Activated T-helper 2 cell treated with anti-CD3 and anti-CD28 coated beads, Interferon-gamma antibody, Interleukin-2, Interleukin-4, amounts not matched to agents 10 μg/mL and 5 μg/mL and 100 μg/mL, durations not matched to agents 14 hours and 24 hours and 36 hours (primary cell): Measurements from ENCODE around the gene ZFAND3. TPM values are rescaled to one million over a fixed set of nuclear protein-coding genes. Genes with fewer than 3 reads are reported as not detected.

Source experiments
- DNase-seq: peaks from one replicate; pipeline ENCODE4 v3.0.0; 2021; ENCODE audit warnings: low spot score
- H3K27ac Mint-ChIP-seq: one replicate; pipeline ENCODE4 v1.8.0; 2021; ENCODE audit warnings: mixed read lengths
- H3K27me3 Mint-ChIP-seq: one replicate; pipeline ENCODE4 v1.8.0; 2021; ENCODE audit warnings: low read depth, mixed read lengths
- H3K36me3 Mint-ChIP-seq: one replicate; pipeline ENCODE4 v1.8.0; 2021; ENCODE audit warnings: low read depth, mixed read lengths
- H3K4me1 Mint-ChIP-seq: one replicate; pipeline ENCODE4 v1.8.0; 2021; ENCODE audit warnings: low read depth, mixed read lengths
- H3K4me3 Mint-ChIP-seq: one replicate; pipeline ENCODE4 v1.8.0; 2021; ENCODE audit warnings: low read depth, mild to moderate bottlenecking, moderate library complexity, mixed read lengths
- H3K9me3 Mint-ChIP-seq: one replicate; pipeline ENCODE4 v1.8.0; 2021; ENCODE audit warnings: mixed read lengths
- intact Hi-C: fragments of 100-400 bp; cut with micrococcal nuclease; formaldehyde crosslinking; loops from one replicate; pipeline ENCODE4 v1.15.1; 2023
- total RNA-seq: library from RNA; stranded (reverse); gene quantifications from 2 replicates; pipeline ENCODE4 v1.2.3, GENCODE V29; 2022

ZFAND3 gene
- total RNA-seq, 1 donor from 2014 or later: 30.8 TPM

GRCh38 chr6:37804586-37804985 lies 14.9 kb upstream of the ZFAND3 start:
- Mint-ChIP-seq H3K9me3 (no peaks in the 10 kb centered on the region), H3K27ac (no peak overlapping the region), H3K4me3 (no peak overlapping the region), H3K36me3 (no peaks in the 10 kb centered on the region), H3K27me3 (peaks cover 27% of the 10 kb centered on the region), H3K4me1 (peaks cover 2% of the 10 kb centered on the region)
- no peak for DNase-seq
- intact Hi-C loops: no loop called here

GRCh38 chr6:37806213-37806612 lies 13.3 kb upstream of the ZFAND3 start:
- Mint-ChIP-seq H3K36me3 (no peaks in the 10 kb centered on the region), H3K27me3 (peaks cover 26% of the 10 kb centered on the region), H3K27ac (no peak overlapping the region), H3K4me1 (peaks cover 2% of the 10 kb centered on the region), H3K4me3 (no peak overlapping the region), H3K9me3 (no peaks in the 10 kb centered on the region)
- DNase-seq: no peak
- intact Hi-C loops: no loop called here

- Mint-ChIP-seq H3K4me1 (peaks cover 2% of the 10 kb centered on the region), H3K4me3 (no peak overlapping the region), H3K36me3 (no peaks in the 10 kb centered on the region), H3K27me3 (peaks cover 26% of the 10 kb centered on the region), H3K27ac (no peak overlapping the region), H3K9me3 (no peaks in the 10 kb centered on the region)
- intact Hi-C loops: no loop called here
- no peak for DNase-seq
Measured at GRCh38 chr6:37807656-37808055, 11.9 kb upstream of the ZFAND3 start.

- H3K9me3 Mint-ChIP-seq: no peaks in the 10 kb centered on the region
- H3K4me3 Mint-ChIP-seq: no peak overlapping the region
- intact Hi-C loops: no loop called here
- H3K36me3 Mint-ChIP-seq: no peaks in the 10 kb centered on the region
- H3K4me1 Mint-ChIP-seq: peaks cover 2% of the 10 kb centered on the region
- H3K27me3 Mint-ChIP-seq: peaks cover 23% of the 10 kb centered on the region
- no peak for DNase-seq
- no peak overlapping the region for H3K27ac Mint-ChIP-seq
Measured at GRCh38 chr6:37809197-37809543, 10.4 kb upstream of the ZFAND3 start.

GRCh38 chr6:37812841-37813240 lies 6.7 kb upstream of the ZFAND3 start:
- no peaks in the 10 kb centered on the region for H3K9me3 Mint-ChIP-seq
- DNase-seq: no peak
- H3K27ac Mint-ChIP-seq: no peak overlapping the region
- peaks cover 8% of the 10 kb centered on the region for H3K4me1 Mint-ChIP-seq
- H3K27me3 Mint-ChIP-seq: peaks cover 19% of the 10 kb centered on the region
- H3K4me3 Mint-ChIP-seq: no peak overlapping the region
- H3K36me3 Mint-ChIP-seq: no peaks in the 10 kb centered on the region
- intact Hi-C loops: no loop called here

GRCh38 chr6:37814374-37814773 lies 5.2 kb upstream of the ZFAND3 start:
- no peak overlapping the region for H3K27ac Mint-ChIP-seq
- DNase-seq: no peak
- H3K36me3 Mint-ChIP-seq: no peaks in the 10 kb centered on the region
- peaks cover 16% of the 10 kb centered on the region for H3K4me1 Mint-ChIP-seq
- peaks cover 9% of the 10 kb centered on the region for H3K27me3 Mint-ChIP-seq
- intact Hi-C loops: no loop called here
- H3K9me3 Mint-ChIP-seq: no peaks in the 10 kb centered on the region
- no peak overlapping the region for H3K4me3 Mint-ChIP-seq

GRCh38 chr6:37816599-37817375 lies 2.7 kb upstream of the ZFAND3 start:
- DNase-seq: no peak
- Mint-ChIP-seq H3K27me3 (peaks cover 5% of the 10 kb centered on the region), H3K4me1 (peaks cover 30% of the 10 kb centered on the region), H3K36me3 (peaks cover 4% of the 10 kb centered on the region), H3K9me3 (no peaks in the 10 kb centered on the region), H3K27ac (no peak overlapping the region), H3K4me3 (peak overlapping the region; percentile 41)
- intact Hi-C loops: loop anchor here (5.0 kb wide), 1 partner anchor 171 kb away; no protein-coding TSS in a partner anchor

GRCh38 chr6:37818536-37819176 lies 871 bp upstream of the ZFAND3 start:
- H3K36me3 Mint-ChIP-seq: peaks cover 4% of the 10 kb centered on the region
- H3K27ac Mint-ChIP-seq: peak overlapping the region; percentile 95
- H3K9me3 Mint-ChIP-seq: no peaks in the 10 kb centered on the region
- peaks cover 42% of the 10 kb centered on the region for H3K4me1 Mint-ChIP-seq
- peak; percentile 89 for DNase-seq
- H3K27me3 Mint-ChIP-seq: peaks cover 4% of the 10 kb centered on the region
- H3K4me3 Mint-ChIP-seq: peak overlapping the region; percentile 98
- intact Hi-C loops: loop anchor here (2.0 to 5.0 kb wide), 3 partner anchors 48 to 169 kb away; no protein-coding TSS in a partner anchor

GRCh38 chr6:37819802-37820717 lies 533 bp downstream of the ZFAND3 start:
- Mint-ChIP-seq H3K36me3 (peaks cover 4% of the 10 kb centered on the region), H3K27me3 (peaks cover 4% of the 10 kb centered on the region), H3K9me3 (no peaks in the 10 kb centered on the region), H3K4me3 (peak overlapping the region; percentile 98), H3K27ac (peak overlapping the region; percentile 82), H3K4me1 (peaks cover 45% of the 10 kb centered on the region)
- DNase-seq: peak; percentile 24
- intact Hi-C loops: loop anchor here (2.0 to 5.0 kb wide), 3 partner anchors 47 to 167 kb away; no protein-coding TSS in a partner anchor

GRCh38 chr6:37820718-37821079 lies 1.2 kb downstream of the ZFAND3 start:
- H3K9me3 Mint-ChIP-seq: no peaks in the 10 kb centered on the region
- H3K4me1 Mint-ChIP-seq: peaks cover 48% of the 10 kb centered on the region
- no peak for DNase-seq
- H3K27ac Mint-ChIP-seq: peak overlapping the region; percentile 82
- peaks cover 4% of the 10 kb centered on the region for H3K36me3 Mint-ChIP-seq
- intact Hi-C loops: no loop called here
- peaks cover 4% of the 10 kb centered on the region for H3K27me3 Mint-ChIP-seq
- H3K4me3 Mint-ChIP-seq: peak overlapping the region; percentile 91

- DNase-seq: no peak
- Mint-ChIP-seq H3K4me1 (peaks cover 52% of the 10 kb centered on the region), H3K27me3 (peaks cover 4% of the 10 kb centered on the region), H3K27ac (no peak overlapping the region), H3K9me3 (no peaks in the 10 kb centered on the region), H3K36me3 (peaks cover 6% of the 10 kb centered on the region), H3K4me3 (peak overlapping the region; percentile 91)
- intact Hi-C loops: no loop called here
Measured at GRCh38 chr6:37821446-37821845, 1.9 kb downstream of the ZFAND3 start.

GRCh38 chr6:37822851-37823682 lies 3.5 kb downstream of the ZFAND3 start:
- no peak for DNase-seq
- Mint-ChIP-seq H3K36me3 (peaks cover 9% of the 10 kb centered on the region), H3K27me3 (no peaks in the 10 kb centered on the region), H3K9me3 (no peaks in the 10 kb centered on the region), H3K4me1 (peaks cover 54% of the 10 kb centered on the region), H3K4me3 (no peak overlapping the region), H3K27ac (no peak overlapping the region)
- intact Hi-C loops: no loop called here
